ENCODE measurements around the gene NDST1. TPM values are rescaled to one million over a fixed set of nuclear protein-coding genes. Genes with fewer than 3 reads are reported as not detected.

The NDST1 gene
- 23.1 and 23.4 TPM in 2 replicates for total RNA-seq

GRCh38 chr5:150507474-150508276, at the start of gene NDST1:
NDST1 (plus strand) TSS chr5:150508131; CDS start chr5:150521255, 13,124 bp downstream.

Other genes with a start within 250 kb of the NDST1 start
- gene CAMK2A, start 218.4 kb upstream of the NDST1 start, total RNA-seq, result under 0.01 TPM in 1 of 2 replicates, not detected in the other
- under 0.01 and 0.30 TPM in 2 replicates for gene ARSI, start 205.2 kb upstream of the NDST1 start, total RNA-seq
- 17.9 and 21.1 TPM in 2 replicates for gene TCOF1, start 150.4 kb upstream of the NDST1 start, total RNA-seq
- 0.65 and 1.2 TPM in 2 replicates for gene CD74, start 95.2 kb upstream of the NDST1 start, total RNA-seq
- gene RPS14, start 58.4 kb upstream of the NDST1 start, total RNA-seq, result 3,653 and 4,782 TPM in 2 replicates
- gene SYNPO, start 132.5 kb downstream of the NDST1 start, total RNA-seq, result 6.2 and 10.2 TPM in 2 replicates
- under 0.01 and 0.61 TPM in 2 replicates for gene MYOZ3, start 153.1 kb downstream of the NDST1 start, total RNA-seq
- gene RBM22, start 192.9 kb downstream of the NDST1 start, total RNA-seq, result 20.1 and 27.7 TPM in 2 replicates